RWPE1 (cell line): ENCODE measurements around the gene STX2.
"Not testable (repeated sequence)": the region's sequence is repeated elsewhere in the genome, so short reads cannot be mapped to it uniquely, and the experiment has no call there.

Source experiments
- CTCF ChIA-PET: fragments of 350-600 bp; sonication (Branson Sonifier 250); formaldehyde crosslinking; extraction: SDS; loops from one replicate; lab custom pipeline; 2021; lab: Yijun Ruan, JAX
- POLR2A ChIA-PET: fragments of 400-600 bp; formaldehyde crosslinking; extraction: SDS; loops from one replicate; lab custom pipeline; 2020; ENCODE audit warnings: antibody characterized with exemption; ENCODE audit not compliant: low non-redundant PET; lab: Yijun Ruan, JAX
- DNase-seq: peaks from one replicate; pipeline ENCODE4 v3.0.0; 2012; ENCODE audit warnings: low spot score
- H3K27ac ChIP-seq: fragments of 450-650 bp; 2 replicates; pipeline ENCODE4 v1.5.1; 2017
- CTCF ChIP-seq: fragments of 450-650 bp; conservative IDR thresholded peaks from 2 replicates; pipeline ENCODE4 v1.5.1; 2017; ENCODE audit warnings: low read depth, mild to moderate bottlenecking

Gene STX2

GRCh38 chr12:130764073-130764472 is 75.0 kb downstream of the STX2 start:
- H3K27ac ChIP-seq: no peak overlapping the region
- no peak for TF ChIP-seq CTCF
- no peak for DNase-seq
- POLR2A ChIA-PET: no interaction called here
- CTCF ChIA-PET: no interaction called here

GRCh38 chr12:130762319-130762675 is 76.8 kb downstream of the STX2 start:
- ChIA-PET POLR2A (no interaction called here), CTCF (interaction anchor here (0.5 to 0.7 kb wide), 4 partner anchors 65 to 352 kb away, joined by 3 to 4 read pairs (median 4); no protein-coding TSS in a partner anchor)
- H3K27ac ChIP-seq: no peak overlapping the region
- no peak for DNase-seq
- no peak for TF ChIP-seq CTCF

- no peak overlapping the region for H3K27ac ChIP-seq
- TF ChIP-seq CTCF: peak; percentile 33; the same call in 1 of the 2 replicates
- ChIA-PET CTCF (interaction anchor here (0.6 to 0.8 kb wide), 5 partner anchors 76 to 1037 kb away, joined by 3 to 4 read pairs (median 3); no protein-coding TSS in a partner anchor), POLR2A (no interaction called here)
- peak; percentile 77 for DNase-seq
Observed at GRCh38 chr12:130761537-130762318, 77.3 kb downstream of the STX2 start.

GRCh38 chr12:130754234-130754901 is 84.7 kb downstream of the STX2 start:
- H3K27ac ChIP-seq: no peak overlapping the region
- ChIA-PET CTCF (interaction anchor here (0.5 to 0.6 kb wide), 2 partner anchors 13 to 1075 kb away, joined by 3 to 4 read pairs; no protein-coding TSS in a partner anchor), POLR2A (no interaction called here)
- TF ChIP-seq CTCF: no peak
- no peak for DNase-seq

- POLR2A ChIA-PET: no interaction called here
- TF ChIP-seq CTCF: no peak
- CTCF ChIA-PET: interaction anchor here (0.7 kb wide), 1 partner anchor 60 kb away, joined by 4 read pairs; no protein-coding TSS in a partner anchor
- H3K27ac ChIP-seq: no peak overlapping the region
- DNase-seq: no peak
Observed at GRCh38 chr12:130752692-130753230, 86.3 kb downstream of the STX2 start.

GRCh38 chr12:130752037-130752436 is 87.0 kb downstream of the STX2 start:
- H3K27ac ChIP-seq, CTCF ChIA-PET, DNase-seq, POLR2A ChIA-PET: not testable (repeated sequence)
